Transverse colon (tissue), 4 donors: Measurements from ENCODE around the gene MBNL2.

ENCODE experiments used
- EP300 ChIP-seq: sonication (generic); formaldehyde crosslinking; IDR thresholded peaks from one replicate; pipeline ENCODE4 v1.6.1; 2017; ENCODE audit warnings: antibody characterized with exemption, low read depth
- POLR2A ChIP-seq: fragments of 450-650 bp; IDR thresholded peaks from one replicate; pipeline ENCODE4 v1.6.1; 2016; ENCODE audit warnings: antibody characterized with exemption, mild to moderate bottlenecking, moderate library complexity
- POLR2AphosphoS5 ChIP-seq, 3 donors: sonication (generic); formaldehyde crosslinking; IDR thresholded peaks; one replicate each; pipeline ENCODE4 v1.6.1; 2016; ENCODE audit warnings: antibody characterized with exemption in 3 of 3
- TF ChIP-seq, protein P1 (sequence below), 5 experiments: fragments of 200-600 bp in 3 of 5; fragments of 450-650 bp in 2 of 5; sonication (generic) in 3 of 5; IDR thresholded peaks; 1 replicate in 2 of 5; 2 replicates in 3 of 5; pipeline ENCODE4 v1.5.1; 2016 to 2017; ENCODE audit warnings: antibody characterized with exemption in 5 of 5, inconsistent platforms in 3 of 5, mild to moderate bottlenecking in 2 of 5, moderate library complexity in 1 of 5

DNA sequence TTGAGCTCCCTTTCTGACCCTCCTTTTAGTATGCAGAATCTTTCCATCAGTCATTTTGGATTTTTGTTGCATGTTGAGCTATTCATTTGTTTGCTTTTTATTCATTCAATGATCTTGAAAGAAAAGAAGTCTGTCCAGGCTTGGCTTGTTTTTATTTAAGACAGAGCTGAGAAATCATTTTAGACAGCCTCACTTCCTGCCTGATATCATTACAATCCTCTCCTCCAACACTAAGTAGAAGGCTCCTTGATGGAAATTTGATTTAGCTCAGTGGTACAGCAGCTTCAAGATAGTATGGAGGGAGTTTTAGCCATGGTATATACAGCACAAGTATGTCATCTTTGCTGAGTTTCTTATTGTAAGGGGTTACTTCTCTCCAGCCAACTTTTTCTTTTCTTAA, 28.4 kb downstream of the MBNL2 start:
- TF ChIP-seq, protein P1, sequence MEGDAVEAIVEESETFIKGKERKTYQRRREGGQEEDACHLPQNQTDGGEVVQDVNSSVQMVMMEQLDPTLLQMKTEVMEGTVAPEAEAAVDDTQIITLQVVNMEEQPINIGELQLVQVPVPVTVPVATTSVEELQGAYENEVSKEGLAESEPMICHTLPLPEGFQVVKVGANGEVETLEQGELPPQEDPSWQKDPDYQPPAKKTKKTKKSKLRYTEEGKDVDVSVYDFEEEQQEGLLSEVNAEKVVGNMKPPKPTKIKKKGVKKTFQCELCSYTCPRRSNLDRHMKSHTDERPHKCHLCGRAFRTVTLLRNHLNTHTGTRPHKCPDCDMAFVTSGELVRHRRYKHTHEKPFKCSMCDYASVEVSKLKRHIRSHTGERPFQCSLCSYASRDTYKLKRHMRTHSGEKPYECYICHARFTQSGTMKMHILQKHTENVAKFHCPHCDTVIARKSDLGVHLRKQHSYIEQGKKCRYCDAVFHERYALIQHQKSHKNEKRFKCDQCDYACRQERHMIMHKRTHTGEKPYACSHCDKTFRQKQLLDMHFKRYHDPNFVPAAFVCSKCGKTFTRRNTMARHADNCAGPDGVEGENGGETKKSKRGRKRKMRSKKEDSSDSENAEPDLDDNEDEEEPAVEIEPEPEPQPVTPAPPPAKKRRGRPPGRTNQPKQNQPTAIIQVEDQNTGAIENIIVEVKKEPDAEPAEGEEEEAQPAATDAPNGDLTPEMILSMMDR (IDR thresholded peaks at IDR 0.05): no peak
- TF ChIP-seq EP300 (no peak), POLR2A (no peak), POLR2AphosphoS5 (IDR thresholded peaks at IDR 0.05) (no peak)
